K562 (cell line): ENCODE measurements around the gene PHPT1.

Source experiments
- MXI1 ChIP-seq: IDR thresholded peaks from 2 replicates; pipeline ENCODE4 v1.6.1; 2011; ENCODE audit warnings: low read depth, mild to moderate bottlenecking, improper control_type of control experiment, low read length
- RAD51 ChIP-seq: fragments of 450-650 bp; IDR thresholded peaks from 2 replicates; pipeline ENCODE4 v1.7.1; 2016; ENCODE audit warnings: low read depth, mild to moderate bottlenecking, borderline replicate concordance
- SMAD1 ChIP-seq: fragments of 150-350 bp; IDR thresholded peaks from 2 replicates; pipeline ENCODE4 v1.6.1; 2014; ENCODE audit warnings: low read length, low read depth; ENCODE audit not compliant: partially characterized antibody
- SMARCC2 ChIP-seq: fragments of 450-650 bp; IDR thresholded peaks from 2 replicates; pipeline ENCODE4 v1.6.1; 2017; ENCODE audit warnings: antibody characterized with exemption, moderate library complexity, mild to moderate bottlenecking, low read depth
- ZNF347 ChIP-seq: fragments of 450-650 bp; formaldehyde crosslinking; IDR thresholded peaks from 2 replicates; pipeline ENCODE4 v1.4.0; 2020; ENCODE audit warnings: low read depth, mild to moderate bottlenecking, moderate library complexity
- TF ChIP-seq, protein P1 (sequence below): fragments of 250-450 bp; sonication (Bioruptor Pico); IDR thresholded peaks from 2 replicates; pipeline ENCODE4 v1.8.0; 2021; ENCODE audit warnings: moderate library complexity, mild to moderate bottlenecking, inconsistent platforms
- TF ChIP-seq, protein P2 (sequence below), 3 experiments: IDR thresholded peaks in 2 of 3; conservative IDR thresholded peaks in 1 of 3; 2 replicates each; pipeline ENCODE4 v1.5.1; 2011 to 2012; ENCODE audit warnings: low read length in 3 of 3, mild to moderate bottlenecking in 3 of 3, control low read depth in 2 of 3, improper control_type of control experiment in 1 of 3, inconsistent platforms in 1 of 3, low read depth in 1 of 3, mixed read lengths in 1 of 3, moderate library complexity in 1 of 3; ENCODE audit not compliant: insufficient read depth in 2 of 3
- TF ChIP-seq, protein P3 (sequence below): sonication (generic); formaldehyde crosslinking; IDR thresholded peaks from 2 replicates; pipeline ENCODE4 v1.4.0; 2020; ENCODE audit warnings: mild to moderate bottlenecking, missing genetic modification reagents

GRCh38 chr9:136847088-136847825 lies 2.0 kb upstream of the PHPT1 start:
- TF ChIP-seq ZNF347 (no peak), SMAD1 (no peak), MXI1 (no peak), SMARCC2 (no peak), RAD51 (no peak)
- TF ChIP-seq, protein P1, sequence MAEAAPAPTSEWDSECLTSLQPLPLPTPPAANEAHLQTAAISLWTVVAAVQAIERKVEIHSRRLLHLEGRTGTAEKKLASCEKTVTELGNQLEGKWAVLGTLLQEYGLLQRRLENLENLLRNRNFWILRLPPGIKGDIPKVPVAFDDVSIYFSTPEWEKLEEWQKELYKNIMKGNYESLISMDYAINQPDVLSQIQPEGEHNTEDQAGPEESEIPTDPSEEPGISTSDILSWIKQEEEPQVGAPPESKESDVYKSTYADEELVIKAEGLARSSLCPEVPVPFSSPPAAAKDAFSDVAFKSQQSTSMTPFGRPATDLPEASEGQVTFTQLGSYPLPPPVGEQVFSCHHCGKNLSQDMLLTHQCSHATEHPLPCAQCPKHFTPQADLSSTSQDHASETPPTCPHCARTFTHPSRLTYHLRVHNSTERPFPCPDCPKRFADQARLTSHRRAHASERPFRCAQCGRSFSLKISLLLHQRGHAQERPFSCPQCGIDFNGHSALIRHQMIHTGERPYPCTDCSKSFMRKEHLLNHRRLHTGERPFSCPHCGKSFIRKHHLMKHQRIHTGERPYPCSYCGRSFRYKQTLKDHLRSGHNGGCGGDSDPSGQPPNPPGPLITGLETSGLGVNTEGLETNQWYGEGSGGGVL = no peak
- TF ChIP-seq, protein P2, sequence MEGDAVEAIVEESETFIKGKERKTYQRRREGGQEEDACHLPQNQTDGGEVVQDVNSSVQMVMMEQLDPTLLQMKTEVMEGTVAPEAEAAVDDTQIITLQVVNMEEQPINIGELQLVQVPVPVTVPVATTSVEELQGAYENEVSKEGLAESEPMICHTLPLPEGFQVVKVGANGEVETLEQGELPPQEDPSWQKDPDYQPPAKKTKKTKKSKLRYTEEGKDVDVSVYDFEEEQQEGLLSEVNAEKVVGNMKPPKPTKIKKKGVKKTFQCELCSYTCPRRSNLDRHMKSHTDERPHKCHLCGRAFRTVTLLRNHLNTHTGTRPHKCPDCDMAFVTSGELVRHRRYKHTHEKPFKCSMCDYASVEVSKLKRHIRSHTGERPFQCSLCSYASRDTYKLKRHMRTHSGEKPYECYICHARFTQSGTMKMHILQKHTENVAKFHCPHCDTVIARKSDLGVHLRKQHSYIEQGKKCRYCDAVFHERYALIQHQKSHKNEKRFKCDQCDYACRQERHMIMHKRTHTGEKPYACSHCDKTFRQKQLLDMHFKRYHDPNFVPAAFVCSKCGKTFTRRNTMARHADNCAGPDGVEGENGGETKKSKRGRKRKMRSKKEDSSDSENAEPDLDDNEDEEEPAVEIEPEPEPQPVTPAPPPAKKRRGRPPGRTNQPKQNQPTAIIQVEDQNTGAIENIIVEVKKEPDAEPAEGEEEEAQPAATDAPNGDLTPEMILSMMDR (IDR thresholded peaks at IDR 0.05 in 2 of 3, conservative IDR thresholded peaks at IDR 0.05 in 1 of 3; ENCODE audit: insufficient read depth in 2 of 3, low read depth in 1 of 3, low read length in 3 of 3) = no peak
- TF ChIP-seq, protein P3, sequence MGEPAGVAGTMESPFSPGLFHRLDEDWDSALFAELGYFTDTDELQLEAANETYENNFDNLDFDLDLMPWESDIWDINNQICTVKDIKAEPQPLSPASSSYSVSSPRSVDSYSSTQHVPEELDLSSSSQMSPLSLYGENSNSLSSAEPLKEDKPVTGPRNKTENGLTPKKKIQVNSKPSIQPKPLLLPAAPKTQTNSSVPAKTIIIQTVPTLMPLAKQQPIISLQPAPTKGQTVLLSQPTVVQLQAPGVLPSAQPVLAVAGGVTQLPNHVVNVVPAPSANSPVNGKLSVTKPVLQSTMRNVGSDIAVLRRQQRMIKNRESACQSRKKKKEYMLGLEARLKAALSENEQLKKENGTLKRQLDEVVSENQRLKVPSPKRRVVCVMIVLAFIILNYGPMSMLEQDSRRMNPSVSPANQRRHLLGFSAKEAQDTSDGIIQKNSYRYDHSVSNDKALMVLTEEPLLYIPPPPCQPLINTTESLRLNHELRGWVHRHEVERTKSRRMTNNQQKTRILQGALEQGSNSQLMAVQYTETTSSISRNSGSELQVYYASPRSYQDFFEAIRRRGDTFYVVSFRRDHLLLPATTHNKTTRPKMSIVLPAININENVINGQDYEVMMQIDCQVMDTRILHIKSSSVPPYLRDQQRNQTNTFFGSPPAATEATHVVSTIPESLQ (CRISPR knock-in tag) = no peak
